Measurements from ENCODE around the gene ABCF1.

GRCh38 chr6:30619561-30619960 is 48.3 kb downstream of the ABCF1 start:
- no peak for TF ChIP-seq CTCF (conservative IDR thresholded peaks at IDR 0.05)
- no peak for TF ChIP-seq EZH2 (IDR thresholded peaks at IDR 0.05; ENCODE audit: low read depth)

Data from PC-9 (cell line).